K562 (cell line): ENCODE measurements around the gene RNF213. TPM values are rescaled to one million over a fixed set of nuclear protein-coding genes. Genes with fewer than 3 reads are reported as not detected.

Source experiments
- ATAC-seq: fragments of 200-7000 bp; cut with Tn5 transposase; 3 replicates; pipeline ENCODE4 v1.9.1; 2020; ENCODE audit warnings: moderate library complexity
- BruUV-seq: library from RNA; stranded (reverse); fragments of 400-500 nt; replicated peaks from 2 replicates; lab custom pipeline; 2021; lab: Mats Ljungman, UMichigan
- CTCF ChIA-PET: fragments of 300-600 bp; formaldehyde crosslinking; extraction: SDS; loops from one replicate; lab custom pipeline; 2021; ENCODE audit warnings: low intra/inter-chr PET ratio; lab: Yijun Ruan, JAX
- POLR2A ChIA-PET: fragments of 300-600, 350-650 bp; sonication (Branson Sonifier 250); formaldehyde crosslinking; extraction: SDS; loops from one replicate; lab custom pipeline; 2021; ENCODE audit warnings: antibody characterized with exemption, inconsistent platforms; lab: Yijun Ruan, JAX
- DNase-seq, 4 experiments: peaks; one replicate each; pipeline versions ENCODE4 v3.0.0 to v3.0.0-alpha.2; 2011 to 2018; ENCODE audit warnings: low spot score in 3 of 4, mixed read lengths in 3 of 4; ENCODE audit errors: extremely low read depth in 1 of 4
- FAIRE-seq: peaks from 2 replicates; lab custom pipeline; 2011; peaks lifted over from hg19 to GRCh38; lab: Jason Lieb, UNC
- H2AFZ ChIP-seq: 2 replicates; pipeline ENCODE4 v1.6.0; 2011; ENCODE audit warnings: low read depth, low read length, control low read depth, inconsistent platforms
- H3K27ac ChIP-seq: fragments of 200-600 bp; 3 replicates; pipeline ENCODE4 v1.8.0; 2011; ENCODE audit warnings: low read depth, mild to moderate bottlenecking, control low read depth, inconsistent platforms, low read length, moderate library complexity, mixed read lengths; ENCODE audit errors: extremely low read depth
- H3K27me3 ChIP-seq, 2 experiments: fragments of 300-600 bp in 1 of 2; 2 replicates in 1 of 2; 3 replicates in 1 of 2; pipeline versions ENCODE4 v1.6.0 to v1.8.0; 2011; ENCODE audit warnings: inconsistent platforms in 2 of 2, low read length in 2 of 2, mild to moderate bottlenecking in 1 of 2, mixed read lengths in 1 of 2, moderate library complexity in 1 of 2; ENCODE audit not compliant: control insufficient read depth in 2 of 2, insufficient read depth in 2 of 2
- H3K36me3 ChIP-seq: fragments of 300-600 bp; 3 replicates; pipeline ENCODE4 v1.8.0; 2011; ENCODE audit warnings: mild to moderate bottlenecking, low read length, inconsistent platforms; ENCODE audit not compliant: control insufficient read depth, insufficient read depth
- H3K4me1 ChIP-seq, 2 experiments: fragments of 200-600 bp in 1 of 2; replicated peaks in 1 of 2; 2 replicates in 1 of 2; 3 replicates in 1 of 2; pipeline versions ENCODE4 v1.5.1 to v1.8.0; 2011; ENCODE audit warnings: inconsistent platforms in 2 of 2, low read length in 2 of 2, mild to moderate bottlenecking in 1 of 2, mixed read lengths in 1 of 2, moderate library complexity in 1 of 2; ENCODE audit not compliant: control insufficient read depth in 2 of 2, insufficient read depth in 2 of 2
- H3K4me2 ChIP-seq: 2 replicates; pipeline ENCODE4 v1.6.1; 2011; ENCODE audit warnings: low read length, control low read depth, inconsistent platforms, mixed read lengths; ENCODE audit not compliant: insufficient read depth
- H3K4me3 ChIP-seq: fragments of 200-600 bp; sonication (generic), shearing (Covaris generic); 2 replicates; pipeline ENCODE4 v1.5.1; 2016; ENCODE audit warnings: control low read depth, inconsistent platforms
- H3K79me2 ChIP-seq: fragments of 200-600 bp; 3 replicates; pipeline ENCODE4 v1.8.0; 2011; ENCODE audit warnings: low read length, inconsistent platforms; ENCODE audit not compliant: control insufficient read depth, insufficient read depth
- H3K9ac ChIP-seq, 2 experiments: 2 replicates each; pipeline versions ENCODE4 v1.6.0 to v1.6.1; 2011; ENCODE audit warnings: low read depth in 2 of 2, low read length in 2 of 2, control low read depth in 1 of 2, inconsistent platforms in 1 of 2, mild to moderate bottlenecking in 1 of 2, mixed read lengths in 1 of 2; ENCODE audit not compliant: insufficient read depth in 1 of 2
- H3K9me1 ChIP-seq: one replicate; pipeline ENCODE4 v1.6.0; 2011; ENCODE audit warnings: inconsistent platforms, mild to moderate bottlenecking, low read length, moderate library complexity; ENCODE audit not compliant: control insufficient read depth, insufficient read depth
- H3K9me3 ChIP-seq: replicated peaks from 2 replicates; pipeline ENCODE4 v1.5.1; 2011; ENCODE audit warnings: low read depth, low read length, inconsistent platforms; ENCODE audit not compliant: control insufficient read depth, insufficient read depth
- H4K20me1 ChIP-seq: replicated peaks from 2 replicates; pipeline ENCODE4 v1.6.1; 2011; ENCODE audit warnings: low read length, inconsistent platforms, mixed read lengths; ENCODE audit not compliant: control insufficient read depth, insufficient read depth
- ATF1 ChIP-seq, 2 experiments: fragments of 450-650 bp in 1 of 2; IDR thresholded peaks; 2 replicates each; pipeline ENCODE4 v1.6.1; 2016; ENCODE audit warnings: missing compliant biosample characterization in 1 of 2, missing genetic modification characterization in 1 of 2
- CXXC5 ChIP-seq: fragments of 250-450 bp; sonication (Bioruptor Pico); IDR thresholded peaks from 2 replicates; pipeline ENCODE4 v1.8.0; 2022; ENCODE audit warnings: inconsistent platforms, mild to moderate bottlenecking, moderate library complexity
- HDAC1 ChIP-seq, 2 experiments: fragments of 450-650 bp; IDR thresholded peaks; 2 replicates each; pipeline ENCODE4 v1.6.1; 2016 to 2017; ENCODE audit warnings: inconsistent platforms in 1 of 2, mild to moderate bottlenecking in 1 of 2, moderate library complexity in 1 of 2
- JUNB ChIP-seq: fragments of 450-650 bp; formaldehyde crosslinking; conservative IDR thresholded peaks from 2 replicates; pipeline ENCODE4 v1.4.0; 2020; ENCODE audit warnings: mild to moderate bottlenecking
- KLF10 ChIP-seq: fragments of 250-450 bp; sonication (Bioruptor Pico); IDR thresholded peaks from 2 replicates; pipeline ENCODE4 v1.6.1; 2021; ENCODE audit warnings: matching md5 sums
- RBBP5 ChIP-seq: fragments of 200-600 bp; sonication (generic); IDR thresholded peaks from 2 replicates; pipeline ENCODE4 v1.6.1; 2012; ENCODE audit warnings: borderline replicate concordance, mild to moderate bottlenecking, low read length, control low read depth, inconsistent platforms; ENCODE audit not compliant: insufficient read depth, poor library complexity, severe bottlenecking
- TAF7 ChIP-seq: fragments of 450-650 bp; IDR thresholded peaks from 2 replicates; pipeline ENCODE4 v1.6.1; 2016; ENCODE audit warnings: missing genetic modification characterization, missing compliant biosample characterization
- WGBS: fragments of 100-300 bp; shearing (Covaris generic); methylation state at CpG from one replicate; pipeline ENCODE4 v1.1.6; 2016; ENCODE audit warnings: low coverage, mixed read lengths; ENCODE audit not compliant: insufficient coverage; ENCODE audit errors: missing lambda C conversion rate; 5-methylcytosine and 5-hydroxymethylcytosine counted together
- in situ Hi-C: fragments of 300-500 bp; cut with MboI; formaldehyde crosslinking; loops from 4 replicates; pipeline ENCODE4 v1.15.0; 2018; ENCODE audit warnings: inconsistent platforms, mixed read lengths
- intact Hi-C: fragments of 100-400 bp; cut with micrococcal nuclease; formaldehyde crosslinking; loops from 2 replicates; pipeline ENCODE4 v1.14.2; 2022
- polyA plus RNA-seq, 8 experiments: library from polyadenylated mRNA; depleted of rRNA in 4 of 8; stranded (reverse) in 5 of 8; unstranded in 3 of 8; fragments of >200 nt; fragmentation: Nextera tagmentation in 2 of 8; fragmentation: Illumina TruSeq in 1 of 8; extraction: Ambion mirVana in 2 of 8; extraction: Trizol in 1 of 8; gene quantifications; 2 replicates each; pipeline versions ENCODE4 v1.2.1 to v1.2.3, GENCODE V29; 2011 to 2014; ENCODE audit warnings: inconsistent platforms in 1 of 8, missing spikeins in 1 of 8
- total RNA-seq, 7 experiments: library from RNA; depleted of rRNA in 6 of 7; stranded (reverse); fragments of >200 nt in 6 of 7; fragmentation: Illumina TruSeq in 2 of 7; extraction: Trizol in 2 of 7; gene quantifications; 2 replicates each; pipeline versions ENCODE4 v1.2.1 to v1.2.3, GENCODE V29; 2011 to 2021; ENCODE audit warnings: low replicate concordance in 1 of 7
- TF ChIP-seq, protein P1 (sequence below): sonication (generic); formaldehyde crosslinking; IDR thresholded peaks from 2 replicates; pipeline ENCODE4 v1.9.0; 2022; ENCODE audit warnings: mild to moderate bottlenecking, missing genetic modification reagents
- TF ChIP-seq, protein P2 (sequence below), 2 experiments: fragments of 450-650 bp; formaldehyde crosslinking in 1 of 2; IDR thresholded peaks; 2 replicates each; pipeline versions ENCODE4 v1.4.0 to v1.6.1; 2014 to 2020; ENCODE audit warnings: mild to moderate bottlenecking in 2 of 2, borderline replicate concordance in 1 of 2, low read depth in 1 of 2

Gene RNF213
- total and polyA plus RNA-seq, 9 of the 15 experiments (the other 6 are each of a cell fraction or from before 2014, with no cell fraction given), result 5.3 to 33.6 (median 17.9) TPM

DNA sequence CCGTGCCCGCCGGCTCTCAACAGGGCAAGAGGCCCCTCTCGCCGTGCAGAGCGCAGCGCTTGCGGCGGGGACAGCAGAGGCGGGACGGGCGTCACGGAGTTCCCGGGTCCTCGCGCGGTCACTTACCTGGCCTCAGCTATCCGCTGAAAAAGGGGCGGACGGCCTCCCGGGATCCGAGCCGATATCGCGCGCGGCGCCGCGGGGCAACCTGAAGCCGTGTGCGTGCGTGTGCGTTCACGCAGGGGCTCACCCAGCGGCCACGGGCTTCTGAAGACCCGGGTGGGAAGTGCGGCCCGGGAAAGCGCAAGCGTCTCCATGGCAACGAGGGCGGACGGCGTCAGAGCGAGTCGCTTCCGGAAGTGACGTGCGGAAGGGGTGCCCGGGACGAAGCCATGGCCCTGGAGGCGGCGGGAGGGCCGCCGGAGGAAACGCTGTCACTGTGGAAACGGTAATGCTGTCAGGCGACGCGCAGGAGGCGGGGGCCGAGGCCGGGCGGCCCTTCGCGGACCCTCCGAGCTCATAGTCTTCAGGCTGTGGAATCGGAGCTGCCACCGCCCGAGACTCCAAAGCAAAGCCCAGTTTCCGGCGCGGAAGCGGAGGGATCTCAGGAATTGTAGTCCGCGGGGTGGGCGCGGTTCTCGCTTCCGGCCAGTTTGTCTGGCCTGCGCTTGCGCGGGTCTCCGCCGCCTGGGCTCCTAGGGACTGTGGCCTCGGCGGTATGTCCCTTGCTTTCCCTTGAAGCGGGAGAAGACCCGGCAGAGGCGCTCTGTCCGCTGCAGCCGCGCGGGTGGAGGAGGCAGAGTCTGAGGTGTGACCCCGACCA is 154.4 kb downstream of the RNF213 start, which contains the start of gene ENDOV:
Gene ENDOV, plus strand, starts transcription at position 365 of the 823 bp plus-strand sequence. Its CDS starts 28 bp downstream, at position 393.
- peak; percentile 95 to 99 (median 98) for DNase-seq
- TSS peak; percentile 77 for BruUV-seq
- no peaks in the 10 kb centered on the region for H3K9me1 ChIP-seq
- TF ChIP-seq, protein P1, sequence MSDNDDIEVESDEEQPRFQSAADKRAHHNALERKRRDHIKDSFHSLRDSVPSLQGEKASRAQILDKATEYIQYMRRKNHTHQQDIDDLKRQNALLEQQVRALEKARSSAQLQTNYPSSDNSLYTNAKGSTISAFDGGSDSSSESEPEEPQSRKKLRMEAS (CRISPR knock-in tag), result peak; percentile 50; the same call in 1 of the 2 replicates
- TF ChIP-seq KLF10 (CRISPR knock-in tag), result no peak
- TF ChIP-seq JUNB (CRISPR knock-in tag), result no peak
- TF ChIP-seq ATF1 (CRISPR knock-in tag; IDR thresholded peaks at IDR 0.05), result peak; percentile 84
- TF ChIP-seq ATF1 (tag; IDR thresholded peaks at IDR 0.05), result peak; percentile 99
- TF ChIP-seq HDAC1 (IDR thresholded peaks at IDR 0.05), result peak in 1 of 2 experiments; percentile 97; a peak in 2 of 4 replicates
- peak; percentile 82 for TF ChIP-seq CXXC5 (CRISPR knock-in tag)
- TF ChIP-seq, protein P2, sequence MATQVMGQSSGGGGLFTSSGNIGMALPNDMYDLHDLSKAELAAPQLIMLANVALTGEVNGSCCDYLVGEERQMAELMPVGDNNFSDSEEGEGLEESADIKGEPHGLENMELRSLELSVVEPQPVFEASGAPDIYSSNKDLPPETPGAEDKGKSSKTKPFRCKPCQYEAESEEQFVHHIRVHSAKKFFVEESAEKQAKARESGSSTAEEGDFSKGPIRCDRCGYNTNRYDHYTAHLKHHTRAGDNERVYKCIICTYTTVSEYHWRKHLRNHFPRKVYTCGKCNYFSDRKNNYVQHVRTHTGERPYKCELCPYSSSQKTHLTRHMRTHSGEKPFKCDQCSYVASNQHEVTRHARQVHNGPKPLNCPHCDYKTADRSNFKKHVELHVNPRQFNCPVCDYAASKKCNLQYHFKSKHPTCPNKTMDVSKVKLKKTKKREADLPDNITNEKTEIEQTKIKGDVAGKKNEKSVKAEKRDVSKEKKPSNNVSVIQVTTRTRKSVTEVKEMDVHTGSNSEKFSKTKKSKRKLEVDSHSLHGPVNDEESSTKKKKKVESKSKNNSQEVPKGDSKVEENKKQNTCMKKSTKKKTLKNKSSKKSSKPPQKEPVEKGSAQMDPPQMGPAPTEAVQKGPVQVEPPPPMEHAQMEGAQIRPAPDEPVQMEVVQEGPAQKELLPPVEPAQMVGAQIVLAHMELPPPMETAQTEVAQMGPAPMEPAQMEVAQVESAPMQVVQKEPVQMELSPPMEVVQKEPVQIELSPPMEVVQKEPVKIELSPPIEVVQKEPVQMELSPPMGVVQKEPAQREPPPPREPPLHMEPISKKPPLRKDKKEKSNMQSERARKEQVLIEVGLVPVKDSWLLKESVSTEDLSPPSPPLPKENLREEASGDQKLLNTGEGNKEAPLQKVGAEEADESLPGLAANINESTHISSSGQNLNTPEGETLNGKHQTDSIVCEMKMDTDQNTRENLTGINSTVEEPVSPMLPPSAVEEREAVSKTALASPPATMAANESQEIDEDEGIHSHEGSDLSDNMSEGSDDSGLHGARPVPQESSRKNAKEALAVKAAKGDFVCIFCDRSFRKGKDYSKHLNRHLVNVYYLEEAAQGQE (IDR thresholded peaks at IDR 0.05; ENCODE audit: borderline replicate concordance), result no peak
- TF ChIP-seq, protein P2 (CRISPR knock-in tag; IDR thresholded peaks at IDR 0.05; ENCODE audit: low read depth), result 0 out of 2 replicates have a peak, but pooled peaks have one; percentile 27
- TF ChIP-seq TAF7 (tag), result 0 out of 2 replicates have a peak, but pooled peaks have one; percentile 37
- peak; percentile 82 for TF ChIP-seq RBBP5

More for the DNA sequence above, 154.4 kb downstream of the RNF213 start, which contains the start of gene ENDOV:
- peak; percentile 97 for ATAC-seq
- Histone ChIP-seq H3K36me3 (0 out of 3 replicates have a peak, but pooled peaks cover 3% of the 10 kb centered on the region), H3K4me2 (peak within 1 kb of the TSS; percentile 93), H3K27me3 (peaks cover 7 to 16% of the 10 kb centered on the region in 2 experiments; a peak in 4 of 5 replicates), H3K9ac (peak within 1 kb of the TSS; percentile 81 to 99), H3K27ac (peak within 1 kb of the TSS; percentile 77), H3K9me3 (no peaks in the 10 kb centered on the region), H4K20me1 (no peaks in the 10 kb centered on the region), H3K4me1 (peaks cover 3 to 19% of the 10 kb centered on the region in 2 experiments; a peak in 4 of 5 replicates), H3K4me3 (peak within 1 kb of the TSS; percentile 59), H3K79me2 (peaks cover 7% of the 10 kb centered on the region; the same call in 2 of the 3 replicates), H2AFZ (peak within 1 kb of the TSS; percentile 89)
- FAIRE-seq, result peak; percentile 74
- ChIA-PET POLR2A (interaction anchor here (0.6 kb wide), 2 partner anchors 212 to 570 kb away, joined by 3 read pairs; no protein-coding TSS in a partner anchor), CTCF (no interaction called here)
- WGBS, result 0% methylated on average over 68 of the region's 97 CpGs
- in situ Hi-C loops, result no loop called here
- intact Hi-C loops, result loop anchor here (5.0 kb wide), 1 partner anchor 218 kb away; no protein-coding TSS in a partner anchor
